MM.1S (cell line): ENCODE results near the gene MYOF.

Source experiments
- DNase-seq: peaks from one replicate; pipeline ENCODE4 v3.0.0-alpha.2; 2015
- H2AFZ ChIP-seq: fragments of 300-600 bp; sonication (generic); 2 replicates; pipeline ENCODE4 v1.6.0; 2016; ENCODE audit warnings: antibody characterized with exemption, low read length
- H3F3A ChIP-seq: fragments of 300-600 bp; sonication (generic); 2 replicates; pipeline ENCODE4 v1.6.1; 2016; ENCODE audit warnings: mild to moderate bottlenecking, antibody characterized with exemption, low read length, moderate library complexity, mixed read lengths; ENCODE audit not compliant: insufficient read depth
- H3K27ac ChIP-seq: fragments of 300-600 bp; sonication (generic); 2 replicates; pipeline ENCODE4 v1.5.1; 2016; ENCODE audit warnings: mild to moderate bottlenecking, low read length
- H3K27me3 ChIP-seq: fragments of 300-600 bp; sonication (generic); replicated peaks from 2 replicates; pipeline ENCODE4 v1.6.0; 2016; ENCODE audit warnings: low read length; ENCODE audit not compliant: insufficient read depth
- H3K36me3 ChIP-seq: fragments of 300-600 bp; sonication (generic); replicated peaks from 2 replicates; pipeline ENCODE4 v1.6.1; 2016; ENCODE audit warnings: mild to moderate bottlenecking, low read length, mixed read lengths; ENCODE audit not compliant: insufficient read depth
- H3K4me1 ChIP-seq: fragments of 300-600 bp; sonication (generic); 2 replicates; pipeline ENCODE4 v1.6.1; 2016; ENCODE audit warnings: low read length, mixed read lengths
- H3K4me2 ChIP-seq: fragments of 300-600 bp; sonication (generic); 2 replicates; pipeline ENCODE4 v1.6.0; 2016; ENCODE audit warnings: low read depth, low read length
- H3K4me3 ChIP-seq: fragments of 300-600 bp; sonication (generic); 2 replicates; pipeline ENCODE4 v1.5.1; 2016; ENCODE audit warnings: low read length, mixed read lengths
- H3K79me2 ChIP-seq: fragments of 300-600 bp; sonication (generic); 2 replicates; pipeline ENCODE4 v1.6.1; 2016; ENCODE audit warnings: mixed run types, low read length, mixed read lengths
- H3K9ac ChIP-seq: fragments of 300-600 bp; sonication (generic); 2 replicates; pipeline ENCODE4 v1.6.1; 2016; ENCODE audit warnings: low read length, mixed read lengths
- H3K9me2 ChIP-seq: fragments of 300-600 bp; sonication (generic); replicated peaks from 2 replicates; pipeline ENCODE4 v1.6.1; 2016; ENCODE audit warnings: mild to moderate bottlenecking, low read length, mixed read lengths; ENCODE audit not compliant: insufficient read depth
- H3K9me3 ChIP-seq: fragments of 300-600 bp; sonication (generic); replicated peaks from 2 replicates; pipeline ENCODE4 v1.6.1; 2016; ENCODE audit warnings: mild to moderate bottlenecking, low read length, mixed read lengths; ENCODE audit not compliant: insufficient read depth
- H4K20me1 ChIP-seq: fragments of 300-600 bp; sonication (generic); 2 replicates; pipeline ENCODE4 v1.6.1; 2016; ENCODE audit warnings: mild to moderate bottlenecking, low read length, moderate library complexity, mixed read lengths; ENCODE audit not compliant: insufficient read depth
- EZH2 ChIP-seq: fragments of 300-600 bp; sonication (generic); optimal IDR thresholded peaks from 2 replicates; pipeline ENCODE3; 2017; ENCODE audit warnings: low read depth, mild to moderate bottlenecking, antibody characterized with exemption, low read length, mixed read lengths
- EZH2phosphoT487 ChIP-seq: fragments of 300-600 bp; sonication (generic); IDR thresholded peaks from 2 replicates; pipeline ENCODE4 v1.6.1; 2018; ENCODE audit warnings: antibody characterized with exemption, low read length
- TF ChIP-seq, protein P1 (sequence below): fragments of 300-600 bp; sonication (generic); IDR thresholded peaks from 2 replicates; pipeline ENCODE4 v1.5.1; 2016; ENCODE audit warnings: antibody characterized with exemption, low read length, mixed read lengths

The MYOF gene

DNA sequence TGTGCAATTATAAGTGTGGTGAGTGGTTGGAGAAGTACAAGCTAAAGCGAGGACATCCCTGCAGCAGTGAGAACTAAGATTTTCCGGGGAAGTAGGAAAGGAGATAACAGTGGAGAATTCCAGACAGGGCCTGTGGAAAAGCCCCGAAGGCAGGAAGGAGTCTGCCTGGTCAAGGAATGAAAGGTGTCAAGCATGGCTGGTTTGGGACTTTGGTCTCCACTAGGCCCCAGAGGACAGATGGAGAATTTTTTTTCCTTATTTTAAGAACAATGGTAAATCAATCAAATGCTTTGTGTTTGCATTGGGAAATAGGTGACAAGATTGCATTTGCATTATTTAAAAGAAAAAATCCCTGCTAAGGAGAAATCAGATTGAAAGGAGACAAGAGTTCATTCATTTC is 11.0 kb upstream of the MYOF start:
- no peak for DNase-seq
- Histone ChIP-seq H3K27ac (no peak overlapping the region), H3K9me3 (no peaks in the 10 kb centered on the region), H3K9me2 (no peaks in the 10 kb centered on the region), H3K79me2 (peaks cover 10% of the 10 kb centered on the region), H3K4me2 (no peak overlapping the region), H3F3A (no peaks in the 10 kb centered on the region), H3K4me3 (no peak overlapping the region), H3K27me3 (no peaks in the 10 kb centered on the region), H2AFZ (no peak overlapping the region), H3K4me1 (no peaks in the 10 kb centered on the region), H3K36me3 (no peaks in the 10 kb centered on the region), H3K9ac (no peak overlapping the region), H4K20me1 (no peaks in the 10 kb centered on the region)
- TF ChIP-seq EZH2phosphoT487: no peak
- TF ChIP-seq, protein P1, sequence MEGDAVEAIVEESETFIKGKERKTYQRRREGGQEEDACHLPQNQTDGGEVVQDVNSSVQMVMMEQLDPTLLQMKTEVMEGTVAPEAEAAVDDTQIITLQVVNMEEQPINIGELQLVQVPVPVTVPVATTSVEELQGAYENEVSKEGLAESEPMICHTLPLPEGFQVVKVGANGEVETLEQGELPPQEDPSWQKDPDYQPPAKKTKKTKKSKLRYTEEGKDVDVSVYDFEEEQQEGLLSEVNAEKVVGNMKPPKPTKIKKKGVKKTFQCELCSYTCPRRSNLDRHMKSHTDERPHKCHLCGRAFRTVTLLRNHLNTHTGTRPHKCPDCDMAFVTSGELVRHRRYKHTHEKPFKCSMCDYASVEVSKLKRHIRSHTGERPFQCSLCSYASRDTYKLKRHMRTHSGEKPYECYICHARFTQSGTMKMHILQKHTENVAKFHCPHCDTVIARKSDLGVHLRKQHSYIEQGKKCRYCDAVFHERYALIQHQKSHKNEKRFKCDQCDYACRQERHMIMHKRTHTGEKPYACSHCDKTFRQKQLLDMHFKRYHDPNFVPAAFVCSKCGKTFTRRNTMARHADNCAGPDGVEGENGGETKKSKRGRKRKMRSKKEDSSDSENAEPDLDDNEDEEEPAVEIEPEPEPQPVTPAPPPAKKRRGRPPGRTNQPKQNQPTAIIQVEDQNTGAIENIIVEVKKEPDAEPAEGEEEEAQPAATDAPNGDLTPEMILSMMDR: no peak
- TF ChIP-seq EZH2: no peak

DNA sequence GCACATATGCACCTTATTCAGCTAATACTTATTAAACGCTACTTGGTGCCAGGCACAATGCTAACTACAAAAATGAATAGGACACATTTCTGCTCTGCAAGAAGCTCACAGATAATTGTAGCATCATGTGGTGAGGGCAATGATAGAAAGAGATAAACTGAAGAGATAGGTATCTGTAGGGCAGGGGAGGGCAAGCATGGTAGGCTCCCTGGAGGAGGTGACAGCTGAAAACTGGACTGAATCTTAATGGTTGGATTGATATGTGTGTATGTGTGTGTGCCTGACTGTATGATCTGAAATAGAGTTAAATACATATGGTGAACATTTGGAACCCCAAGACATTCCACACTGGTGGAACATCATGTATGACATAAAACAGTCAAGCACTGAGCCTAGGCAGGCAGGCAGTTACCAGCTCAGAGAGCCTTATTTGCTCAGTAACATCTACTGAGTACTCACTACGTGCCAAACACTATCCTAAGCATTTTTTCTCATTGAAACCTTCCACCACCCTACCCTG is 9.5 kb upstream of the MYOF start:
- Histone ChIP-seq H3K79me2 (peaks cover under 1% of the 10 kb centered on the region; the same call in 1 of the 2 replicates), H2AFZ (no peak overlapping the region), H3K9me3 (no peaks in the 10 kb centered on the region), H3K4me3 (no peak overlapping the region), H3K4me1 (no peaks in the 10 kb centered on the region; the same call in 1 of the 2 replicates), H3K27me3 (no peaks in the 10 kb centered on the region), H3K9ac (no peak overlapping the region), H3K36me3 (no peaks in the 10 kb centered on the region), H3K27ac (no peak overlapping the region), H4K20me1 (no peaks in the 10 kb centered on the region), H3F3A (no peaks in the 10 kb centered on the region), H3K4me2 (no peak overlapping the region), H3K9me2 (no peaks in the 10 kb centered on the region)
- TF ChIP-seq EZH2 (no peak), EZH2phosphoT487 (no peak)
- TF ChIP-seq, protein P1: no peak
- DNase-seq: no peak

DNA sequence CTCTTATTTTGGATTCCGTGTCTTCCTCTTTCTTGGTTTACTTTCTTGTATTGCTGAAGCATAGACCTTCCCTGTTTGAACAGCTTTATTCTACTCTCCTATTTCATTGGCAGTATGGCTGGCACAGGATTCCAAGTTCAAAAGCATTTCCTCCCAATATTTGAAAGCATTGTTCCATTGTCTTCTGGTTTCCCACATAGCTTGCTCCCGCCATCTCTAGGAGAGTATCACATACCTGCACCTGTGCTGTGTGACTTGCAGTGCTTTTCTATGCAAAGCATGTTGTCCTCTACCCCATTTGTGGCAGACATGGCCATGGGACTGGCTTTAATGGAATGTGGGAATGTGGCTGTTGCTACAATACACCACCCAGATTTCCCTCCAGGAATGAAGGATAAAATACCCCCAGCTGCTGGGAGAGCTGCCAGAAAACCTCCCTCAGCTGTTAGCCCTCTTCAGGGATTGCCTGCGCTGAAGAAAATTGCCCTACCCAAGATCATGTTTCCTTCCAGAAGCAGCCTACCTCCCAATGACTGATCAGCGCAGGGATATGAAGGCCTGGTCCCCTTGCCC is 6.9 kb upstream of the MYOF start:
- TF ChIP-seq, protein P1: no peak
- TF ChIP-seq EZH2phosphoT487 (no peak), EZH2 (no peak)
- H3K4me2 ChIP-seq: no peak overlapping the region
- DNase-seq: no peak

More for the DNA sequence above, 6.9 kb upstream of the MYOF start:
- H3K27ac ChIP-seq: no peak overlapping the region
- no peaks in the 10 kb centered on the region for H3F3A ChIP-seq
- H3K36me3 ChIP-seq: no peaks in the 10 kb centered on the region
- no peaks in the 10 kb centered on the region for H3K9me3 ChIP-seq
- no peak overlapping the region for H3K4me3 ChIP-seq
- H3K9me2 ChIP-seq: no peaks in the 10 kb centered on the region
- no peaks in the 10 kb centered on the region for H3K79me2 ChIP-seq
- no peak overlapping the region for H2AFZ ChIP-seq
- H4K20me1 ChIP-seq: no peaks in the 10 kb centered on the region
- H3K9ac ChIP-seq: no peak overlapping the region
- no peaks in the 10 kb centered on the region; the same call in 1 of the 2 replicates for H3K4me1 ChIP-seq
- no peaks in the 10 kb centered on the region for H3K27me3 ChIP-seq
